ENCODE results near the gene ATG5. TPM values are rescaled to one million over a fixed set of nuclear protein-coding genes. Genes with fewer than 3 reads are reported as not detected.

The ATG5 gene
- total and polyA plus RNA-seq, 9 of the 15 experiments (the other 6 are each of a cell fraction or from before 2014, with no cell fraction given), result 29.0 to 80.0 (median 53.2) TPM

DNA sequence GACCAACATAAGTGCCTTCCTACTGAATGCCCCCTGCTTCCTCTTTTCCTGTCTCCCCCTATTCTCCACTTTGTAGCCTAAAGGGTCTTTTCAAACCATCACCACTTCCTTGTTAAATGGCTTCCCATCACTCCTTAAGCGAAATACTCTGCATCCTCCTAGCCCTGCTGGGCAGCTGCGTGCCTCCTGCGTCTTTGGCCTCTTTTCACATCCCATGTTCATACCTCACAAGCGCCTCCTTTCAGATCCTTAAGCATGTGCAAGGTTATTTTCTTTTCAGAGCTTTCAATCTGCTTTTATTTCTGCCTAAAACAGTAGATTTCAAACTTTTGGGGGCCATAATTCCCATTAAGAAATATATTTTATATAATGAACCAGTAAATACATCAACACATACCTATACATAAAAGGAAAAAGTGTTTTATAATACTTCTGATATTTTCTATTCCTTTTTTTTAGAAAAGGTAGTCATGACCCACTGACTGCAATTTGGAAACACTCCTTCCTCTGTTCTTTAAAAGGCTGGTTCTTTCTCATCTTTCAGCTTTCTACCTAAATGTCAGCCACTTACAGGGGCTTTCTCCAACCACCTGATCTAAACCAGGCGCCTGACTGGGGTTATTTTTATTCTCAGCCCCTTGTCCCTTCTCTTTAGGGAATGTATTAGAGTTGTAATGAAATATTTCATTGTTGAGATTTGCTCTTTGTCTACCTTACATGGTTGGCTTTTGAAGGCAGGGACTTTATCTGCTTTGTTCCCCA, 155.3 kb downstream of the ATG5 start:
- WGBS (ENCODE audit: insufficient coverage, low coverage, missing lambda C conversion rate), result 9% methylated on average over 5 of the region's 5 CpGs
- H3K79me2 ChIP-seq (ENCODE audit: control insufficient read depth, insufficient read depth, low read length), result no peaks in the 10 kb centered on the region
- no peak overlapping the region for H3K4me2 ChIP-seq (ENCODE audit: insufficient read depth, low read length)
- H2AFZ ChIP-seq (ENCODE audit: low read depth, low read length), result no peak overlapping the region
- in situ Hi-C loops (cut with MboI), result no loop called here
- H3K27ac ChIP-seq (ENCODE audit: extremely low read depth, low read depth, low read length), result no peak overlapping the region
- H3K27me3 ChIP-seq (ENCODE audit: control insufficient read depth in 2 of 2, insufficient read depth in 2 of 2, low read length in 2 of 2), result peaks cover 0 to 4% of the 10 kb centered on the region in 2 experiments; a peak in 2 of 5 replicates
- no peak overlapping the region for H3K9ac ChIP-seq (ENCODE audit: insufficient read depth in 1 of 2, low read depth in 2 of 2, low read length in 2 of 2)
- ATAC-seq (peak; percentile 64; the same call in 2 of the 3 replicates), FAIRE-seq (no peak), DNase-seq (ENCODE audit: extremely low read depth in 1 of 4, low spot score in 3 of 4) (no peak)
- no peak overlapping the region for H3K4me3 ChIP-seq
- H3K4me1 ChIP-seq (replicated peaks in 1 of 2; ENCODE audit: control insufficient read depth in 2 of 2, insufficient read depth in 2 of 2, low read length in 2 of 2), result no peaks in the 10 kb centered on the region
- no TSS peak for BruUV-seq (replicated peaks)
- CTCF ChIA-PET (ENCODE audit: low intra/inter-chr PET ratio), result no interaction called here
- H3K9me3 ChIP-seq (replicated peaks; ENCODE audit: control insufficient read depth, insufficient read depth, low read depth, low read length), result no peaks in the 10 kb centered on the region
- POLR2A ChIA-PET, result interaction anchor here (0.6 to 1.6 kb wide), 3 partner anchors 8 to 155 kb away, joined by 3 to 7 read pairs (median 3); partner anchors contain the start of gene ATG5
- H3K36me3 ChIP-seq (ENCODE audit: control insufficient read depth, insufficient read depth, low read length), result no peaks in the 10 kb centered on the region
- intact Hi-C loops (cut with micrococcal nuclease), result no loop called here
- H4K20me1 ChIP-seq (replicated peaks; ENCODE audit: control insufficient read depth, insufficient read depth, low read length), result no peaks in the 10 kb centered on the region
- no peaks in the 10 kb centered on the region for H3K9me1 ChIP-seq (ENCODE audit: control insufficient read depth, insufficient read depth, low read length)
- peak in 1 of 2 experiments; percentile 18; a peak in 1 of 4 replicates for TF ChIP-seq RAD21 (CRISPR knock-in tag; conservative IDR thresholded peaks at IDR 0.05 in 1 of 2, IDR thresholded peaks at IDR 0.05 in 1 of 2)
- TF ChIP-seq, protein P1, sequence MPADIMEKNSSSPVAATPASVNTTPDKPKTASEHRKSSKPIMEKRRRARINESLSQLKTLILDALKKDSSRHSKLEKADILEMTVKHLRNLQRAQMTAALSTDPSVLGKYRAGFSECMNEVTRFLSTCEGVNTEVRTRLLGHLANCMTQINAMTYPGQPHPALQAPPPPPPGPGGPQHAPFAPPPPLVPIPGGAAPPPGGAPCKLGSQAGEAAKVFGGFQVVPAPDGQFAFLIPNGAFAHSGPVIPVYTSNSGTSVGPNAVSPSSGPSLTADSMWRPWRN (IDR thresholded peaks at IDR 0.05; ENCODE audit: low read depth), result no peak
- TF ChIP-seq, protein P2, sequence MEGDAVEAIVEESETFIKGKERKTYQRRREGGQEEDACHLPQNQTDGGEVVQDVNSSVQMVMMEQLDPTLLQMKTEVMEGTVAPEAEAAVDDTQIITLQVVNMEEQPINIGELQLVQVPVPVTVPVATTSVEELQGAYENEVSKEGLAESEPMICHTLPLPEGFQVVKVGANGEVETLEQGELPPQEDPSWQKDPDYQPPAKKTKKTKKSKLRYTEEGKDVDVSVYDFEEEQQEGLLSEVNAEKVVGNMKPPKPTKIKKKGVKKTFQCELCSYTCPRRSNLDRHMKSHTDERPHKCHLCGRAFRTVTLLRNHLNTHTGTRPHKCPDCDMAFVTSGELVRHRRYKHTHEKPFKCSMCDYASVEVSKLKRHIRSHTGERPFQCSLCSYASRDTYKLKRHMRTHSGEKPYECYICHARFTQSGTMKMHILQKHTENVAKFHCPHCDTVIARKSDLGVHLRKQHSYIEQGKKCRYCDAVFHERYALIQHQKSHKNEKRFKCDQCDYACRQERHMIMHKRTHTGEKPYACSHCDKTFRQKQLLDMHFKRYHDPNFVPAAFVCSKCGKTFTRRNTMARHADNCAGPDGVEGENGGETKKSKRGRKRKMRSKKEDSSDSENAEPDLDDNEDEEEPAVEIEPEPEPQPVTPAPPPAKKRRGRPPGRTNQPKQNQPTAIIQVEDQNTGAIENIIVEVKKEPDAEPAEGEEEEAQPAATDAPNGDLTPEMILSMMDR (IDR thresholded peaks at IDR 0.05 in 2 of 3, conservative IDR thresholded peaks at IDR 0.05 in 1 of 3; ENCODE audit: insufficient read depth in 2 of 3, low read depth in 1 of 3, low read length in 3 of 3), result peak in 1 of 3 experiments; percentile 18; a peak in 1 of 6 replicates

Measured in K562 (cell line).